KG1 (cell line): ENCODE data around the gene PPP2CA.

Source experiments
- DNase-seq: peaks from one replicate; lab custom pipeline; 2025; lab: John Stamatoyannopoulos, UW

PPP2CA gene

DNA sequence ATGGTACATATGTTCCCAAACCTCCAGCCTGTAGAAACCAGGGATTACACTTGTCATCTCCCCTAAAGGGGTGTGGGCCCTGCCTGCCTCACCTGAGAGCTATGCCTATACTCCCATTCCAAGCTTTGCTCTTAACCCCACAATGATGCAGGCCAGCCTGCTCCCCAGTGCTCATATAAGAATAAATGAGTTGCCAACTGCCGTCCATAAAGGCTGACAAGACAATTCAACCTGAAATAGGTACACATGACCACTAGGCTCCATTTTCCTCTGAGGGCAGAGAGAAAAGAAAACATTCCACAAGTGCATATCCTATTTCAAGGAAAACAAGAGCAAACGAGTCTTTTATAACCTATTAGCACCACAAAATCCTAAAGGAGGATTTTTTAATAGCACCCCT, 77.6 kb downstream of the PPP2CA start:
- DNase-seq: no peak

- DNase-seq: no peak
Measured at GRCh38 chr5:134146651-134147518, 79.0 kb downstream of the PPP2CA start.

DNA sequence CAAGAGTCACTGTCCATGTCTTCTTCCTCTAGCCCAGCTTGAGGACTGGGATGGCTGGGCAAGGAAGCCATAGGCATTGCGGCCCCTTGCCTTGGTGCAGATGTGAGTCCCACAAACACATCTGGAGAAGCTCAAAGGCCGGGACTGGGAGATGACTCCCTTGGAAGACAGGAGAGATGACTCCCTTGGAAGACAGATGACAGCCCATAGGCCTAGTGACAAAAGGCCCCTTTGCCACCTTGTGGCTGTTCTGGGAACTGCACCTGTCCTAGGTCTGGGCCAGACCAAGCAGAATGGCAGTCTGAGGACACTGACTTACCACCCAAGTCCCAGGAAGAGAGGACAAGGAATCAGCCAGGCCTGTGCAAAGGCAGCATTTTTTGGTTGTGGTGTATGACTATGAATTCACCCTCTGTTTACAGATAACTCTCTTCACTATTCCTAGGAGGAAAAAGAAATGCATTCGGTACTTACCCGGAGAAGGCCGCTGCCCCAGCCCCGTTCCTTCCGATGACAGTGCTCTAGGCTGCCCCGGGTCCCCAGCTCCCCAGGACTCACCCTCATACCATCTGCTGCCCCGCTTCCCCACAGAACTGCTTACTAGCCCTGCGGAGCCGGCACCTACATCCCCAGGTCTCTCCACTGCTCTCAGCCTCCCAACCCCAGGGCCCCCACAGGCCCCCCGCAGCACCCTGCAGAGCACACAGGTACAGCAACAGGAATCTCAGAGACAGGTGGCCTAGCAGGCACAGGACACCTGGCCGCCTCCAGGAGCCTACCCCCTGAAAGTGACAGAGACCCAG, 79.9 kb downstream of the PPP2CA start:
- DNase-seq: no peak

- DNase-seq: no peak
Measured at GRCh38 chr5:134145041-134145757, 80.7 kb downstream of the PPP2CA start.
